Measurements from ENCODE around the gene NYNRIN. TPM values are rescaled to one million over a fixed set of nuclear protein-coding genes. Genes with fewer than 3 reads are reported as not detected.

Gene NYNRIN
- total and polyA plus RNA-seq, 2 of the 8 experiments (the other 6 are each of a cell fraction or from before 2014, with no cell fraction given) = 15.2 to 18.3 TPM

DNA sequence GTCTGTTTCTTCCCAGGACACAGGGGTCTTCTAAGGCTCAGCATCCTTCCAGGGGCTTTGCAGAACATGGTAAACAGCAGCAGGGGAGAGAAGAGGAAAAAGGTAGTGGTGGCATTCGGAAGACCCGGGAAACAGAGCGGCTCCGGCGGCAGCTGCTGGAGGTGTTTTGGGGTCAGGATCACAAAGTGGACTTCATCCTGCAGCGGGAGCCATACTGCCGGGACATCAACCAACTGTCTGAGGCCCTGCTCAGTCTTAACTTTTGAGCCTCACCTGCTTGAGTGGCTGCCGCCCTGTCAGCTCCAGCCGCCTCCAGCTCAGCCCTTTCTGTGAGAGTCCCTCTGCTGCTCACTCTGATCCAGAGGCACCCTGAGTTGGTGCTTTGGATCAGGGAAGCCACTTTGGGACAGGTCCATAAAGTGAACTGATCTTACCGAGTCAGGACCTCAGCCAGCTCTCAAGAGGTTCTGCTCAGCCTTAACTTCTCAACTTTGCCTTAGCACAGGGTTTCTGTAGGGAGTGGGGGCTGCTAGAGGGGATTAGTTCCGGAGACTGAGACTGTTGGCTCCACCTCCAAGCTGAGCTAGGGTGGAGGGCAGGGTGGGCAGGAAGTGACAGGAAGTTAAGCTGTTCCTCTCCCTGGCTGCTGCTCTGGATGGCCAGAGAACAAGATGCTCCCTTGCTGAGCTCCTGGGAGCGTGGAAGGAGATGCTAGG is 38.4 kb downstream of the NYNRIN start:
- Histone ChIP-seq H4K20me1 (replicated peaks in 1 of 2; ENCODE audit: control insufficient read depth in 1 of 2, insufficient read depth in 2 of 2, low read length in 2 of 2) (peaks cover 1 to 5% of the 10 kb centered on the region in 2 experiments), H3K4me2 (ENCODE audit: insufficient read depth in 1 of 2, low read depth in 2 of 2, low read length in 2 of 2) (no peak overlapping the region), H2AFZ (ENCODE audit: low read length) (no peak overlapping the region), H2AK5ac (ENCODE audit: low read depth, low read length) (no peak overlapping the region), H3K9me3 (ENCODE audit: insufficient read depth in 2 of 2, low read depth in 1 of 2, low read length in 1 of 2) (no peaks in the 10 kb centered on the region), H3K9ac (replicated peaks in 1 of 4; ENCODE audit: extremely low read depth in 1 of 4, low read depth in 3 of 4, low read length in 3 of 4) (no peak overlapping the region; a peak in 1 of 7 replicates), H3K27ac (ENCODE audit: low read depth, low read length) (no peak overlapping the region), H4K8ac (ENCODE audit: extremely low read depth, insufficient read depth, low read length) (no peak overlapping the region), H3K23ac (ENCODE audit: insufficient read length) (no peak overlapping the region), H2BK15ac (ENCODE audit: low read length) (no peak overlapping the region), H4K91ac (replicated peaks; ENCODE audit: insufficient read length, low read length) (no peak overlapping the region), H3K23me2 (ENCODE audit: low read depth, low read length) (peaks cover 4% of the 10 kb centered on the region; the same call in 1 of the 2 replicates), H3K14ac (ENCODE audit: insufficient read length) (no peak overlapping the region), H2BK120ac (replicated peaks; ENCODE audit: low read depth, low read length) (no peak overlapping the region), H2BK20ac (ENCODE audit: low read length) (no peak overlapping the region), H3K4me3 (ENCODE audit: extremely low read depth in 1 of 4, insufficient read depth in 2 of 4, low read depth in 3 of 4, low read length in 4 of 4) (no peak overlapping the region), H3K18ac (ENCODE audit: extremely low read depth, low read length) (no peak overlapping the region), H3K36me3 (ENCODE audit: control insufficient read depth in 2 of 4, insufficient read depth in 4 of 4, low read length in 3 of 4) (peaks cover 10 to 26% (median 14%) of the 10 kb centered on the region in 4 experiments; a peak in 7 of 8 replicates), H3K79me1 (ENCODE audit: low read depth, low read length) (no peaks in the 10 kb centered on the region; the same call in 1 of the 2 replicates), H3K27me3 (replicated peaks in 1 of 4; ENCODE audit: control insufficient read depth in 3 of 4, extremely low read depth in 1 of 4, insufficient read depth in 3 of 4, low read length in 3 of 4) (no peaks in the 10 kb centered on the region), H2BK12ac (ENCODE audit: low read depth, low read length) (no peak overlapping the region), H2BK5ac (ENCODE audit: low read depth, low read length) (no peak overlapping the region), H3K79me2 (ENCODE audit: control insufficient read depth in 1 of 2, insufficient read depth in 2 of 2, low read length in 2 of 2) (no peaks in the 10 kb centered on the region), H3K4ac (replicated peaks; ENCODE audit: insufficient read length, low read depth, low read length) (no peak overlapping the region), H3K4me1 (replicated peaks in 1 of 4; ENCODE audit: control insufficient read depth in 3 of 4, insufficient read depth in 4 of 4, low read length in 3 of 4) (no peaks in the 10 kb centered on the region; a peak in 2 of 7 replicates), H4K5ac (ENCODE audit: insufficient read length, low read depth, low read length) (no peak overlapping the region), H3K56ac (replicated peaks; ENCODE audit: insufficient read length, low read depth, low read length) (no peak overlapping the region)
- ChIA-PET CTCF (ENCODE audit: partially characterized antibody) (interaction anchor here (0.8 to 21.3 kb wide), 31 partner anchors 11 to 195 kb away, joined by 3 to 664 read pairs (median 5); partner anchors contain the start of genes ADCY4, CIDEB, RIPK3 and TINF2), POLR2A (ENCODE audit: partially characterized antibody) (interaction anchor here (0.7 to 3.2 kb wide), 22 partner anchors 8 to 137 kb away, joined by 3 to 25 read pairs (median 3); partner anchors contain the start of genes ADCY4, CBLN3, DHRS1 and LTB4R)
- 88% methylated on average over 10 of the region's 12 CpGs; no CpG with 5 or more reads in 1 of the 2 experiments for WGBS, 2 experiments (ENCODE audit: extremely low coverage in 1 of 2, insufficient coverage in 1 of 2, insufficient read length in 1 of 2, insufficient replicate concordance in 2 of 2, low coverage in 1 of 2, low lambda C conversion rate in 2 of 2, missing lambda C conversion rate in 1 of 2)
- no peak for FAIRE-seq
- DNase-seq (ENCODE audit: low read depth in 1 of 2, low spot score in 2 of 2) = no peak
- no peak for TF ChIP-seq CTBP2 (IDR thresholded peaks at IDR 0.05; ENCODE audit: borderline replicate concordance, insufficient read depth, insufficient read length, low read length)
- no peak for TF ChIP-seq JUND (IDR thresholded peaks at IDR 0.05; ENCODE audit: low read length)

Measured in H1 (cell line).